Ureter (tissue), 1 donor: ENCODE data around the gene BRD1. TPM values are rescaled to one million over a fixed set of nuclear protein-coding genes. Genes with fewer than 3 reads are reported as not detected.
A peak's percentile ranks its signal among the peaks of the same experiment; 100 is the strongest.
"Not testable (repeated sequence)": the region's sequence is repeated elsewhere in the genome, so short reads cannot be mapped to it uniquely, and the experiment has no call there.

Experiments
- DNase-seq: peaks from one replicate; pipeline ENCODE4 v3.0.0-alpha.2; 2020; ENCODE audit warnings: low spot score
- total RNA-seq: library from RNA; stranded (reverse); gene quantifications from one replicate; pipeline ENCODE4 v1.2.4, GENCODE V29; 2023
- donor health status: DM: yes; HTN: yes; CAD: no.

The BRD1 gene
- total RNA-seq, 1 donor from 2014 or later = 41.5 TPM

- DNase-seq = no peak
Observed at GRCh38 chr22:49769691-49770546, 57.8 kb downstream of the BRD1 start.

GRCh38 chr22:49768951-49769690 lies 58.6 kb downstream of the BRD1 start:
- no peak for DNase-seq

- no peak for DNase-seq
Observed at GRCh38 chr22:49768077-49768910, 59.4 kb downstream of the BRD1 start.

DNA sequence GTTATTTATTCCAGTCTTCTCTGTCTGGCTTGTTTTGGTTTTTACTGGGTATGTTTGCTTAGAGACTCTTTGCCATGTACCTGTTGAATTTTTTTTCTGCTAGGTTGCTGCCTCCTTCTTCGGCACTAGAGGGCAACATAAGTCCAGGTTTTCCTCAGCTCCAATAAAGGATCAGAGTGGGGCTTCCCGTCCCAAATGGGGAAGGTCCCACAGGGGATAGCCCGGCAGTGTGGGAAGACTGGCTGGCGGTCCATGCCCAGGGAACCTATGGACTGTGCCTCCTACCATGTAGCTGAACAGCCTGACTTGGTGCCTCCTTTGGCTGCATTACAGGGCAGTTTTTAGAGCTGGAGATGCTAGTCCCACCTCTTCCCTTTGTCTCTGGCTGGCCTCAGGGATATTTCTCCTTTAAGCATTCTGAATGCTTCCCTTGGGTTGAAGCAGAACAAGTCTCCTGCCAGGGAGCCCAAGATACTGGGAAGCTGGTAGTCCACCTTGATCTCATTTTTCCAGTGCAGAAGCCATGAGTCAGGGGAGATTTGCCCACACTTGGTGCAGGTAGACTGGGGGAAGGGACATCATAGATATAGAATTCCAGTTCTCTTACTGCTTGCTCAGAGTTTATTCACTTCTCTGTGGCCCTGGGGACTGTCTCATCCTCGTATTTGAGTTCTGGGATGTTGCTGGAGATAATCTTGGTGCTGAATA lies 60.2 kb downstream of the BRD1 start:
- DNase-seq = peak; percentile 40

GRCh38 chr22:49765951-49766350 lies 61.7 kb downstream of the BRD1 start:
- DNase-seq = no peak

DNA sequence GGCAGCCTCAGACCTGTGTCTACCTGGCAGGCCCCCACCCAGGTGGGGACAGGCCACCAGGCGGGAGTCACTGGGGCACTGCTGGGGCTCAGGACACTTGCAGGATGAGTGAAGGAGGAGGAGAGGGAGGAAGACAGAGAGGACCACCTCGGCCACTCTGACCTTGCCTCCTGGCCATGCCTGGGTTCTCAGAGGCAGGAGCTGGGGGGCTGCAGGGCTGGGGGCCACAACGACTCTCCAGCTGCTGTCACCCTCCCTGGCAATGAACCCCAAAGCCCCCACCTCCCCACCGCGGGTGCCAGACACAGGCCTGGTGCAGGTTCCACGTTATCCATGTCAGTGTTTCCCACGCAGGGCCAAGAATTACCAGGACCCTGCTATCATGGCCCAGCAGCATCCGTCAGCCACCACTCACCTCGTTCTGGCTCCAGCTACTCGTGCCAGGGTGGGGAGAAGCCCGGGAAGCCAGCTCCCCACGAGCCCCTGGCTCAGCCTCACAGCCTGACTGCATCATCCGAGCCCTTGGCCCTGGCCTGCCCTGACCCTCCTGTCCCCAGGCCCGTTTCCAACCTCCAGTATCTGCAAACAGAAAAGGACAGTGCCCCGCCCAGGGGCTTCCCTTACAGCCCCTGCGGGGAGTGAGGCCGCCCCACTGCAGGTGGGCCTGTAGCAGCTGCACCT lies 62.4 kb downstream of the BRD1 start:
- DNase-seq = peak; percentile 43

- DNase-seq = peak; percentile 40
Observed at GRCh38 chr22:49764127-49764581, 63.5 kb downstream of the BRD1 start.

GRCh38 chr22:49763696-49764095 lies 64.0 kb downstream of the BRD1 start:
- DNase-seq = no peak

- DNase-seq = no peak
Observed at GRCh38 chr22:49763138-49763537, 64.5 kb downstream of the BRD1 start.

DNA sequence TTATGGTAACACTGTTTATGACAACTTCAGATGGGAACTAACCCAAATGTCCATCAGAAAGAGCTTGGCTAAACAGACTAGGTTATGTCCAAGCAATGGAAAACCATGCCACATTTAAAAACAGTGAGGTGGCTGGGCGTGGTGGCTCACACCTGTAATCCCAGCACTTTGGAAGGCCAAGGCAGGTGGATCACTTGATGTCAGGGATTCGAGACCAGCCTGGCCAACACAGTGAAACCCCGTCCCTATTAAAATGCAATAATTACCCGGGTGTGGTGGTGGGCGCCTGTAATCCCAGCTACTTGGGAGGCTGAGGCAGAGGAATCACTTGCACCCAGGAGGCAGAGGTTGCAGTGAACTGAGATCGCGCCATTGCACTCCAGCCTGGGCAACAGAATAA lies 65.1 kb downstream of the BRD1 start:
- DNase-seq = not testable (repeated sequence)

GRCh38 chr22:49761836-49762235 lies 65.8 kb downstream of the BRD1 start:
- DNase-seq = no peak

DNA sequence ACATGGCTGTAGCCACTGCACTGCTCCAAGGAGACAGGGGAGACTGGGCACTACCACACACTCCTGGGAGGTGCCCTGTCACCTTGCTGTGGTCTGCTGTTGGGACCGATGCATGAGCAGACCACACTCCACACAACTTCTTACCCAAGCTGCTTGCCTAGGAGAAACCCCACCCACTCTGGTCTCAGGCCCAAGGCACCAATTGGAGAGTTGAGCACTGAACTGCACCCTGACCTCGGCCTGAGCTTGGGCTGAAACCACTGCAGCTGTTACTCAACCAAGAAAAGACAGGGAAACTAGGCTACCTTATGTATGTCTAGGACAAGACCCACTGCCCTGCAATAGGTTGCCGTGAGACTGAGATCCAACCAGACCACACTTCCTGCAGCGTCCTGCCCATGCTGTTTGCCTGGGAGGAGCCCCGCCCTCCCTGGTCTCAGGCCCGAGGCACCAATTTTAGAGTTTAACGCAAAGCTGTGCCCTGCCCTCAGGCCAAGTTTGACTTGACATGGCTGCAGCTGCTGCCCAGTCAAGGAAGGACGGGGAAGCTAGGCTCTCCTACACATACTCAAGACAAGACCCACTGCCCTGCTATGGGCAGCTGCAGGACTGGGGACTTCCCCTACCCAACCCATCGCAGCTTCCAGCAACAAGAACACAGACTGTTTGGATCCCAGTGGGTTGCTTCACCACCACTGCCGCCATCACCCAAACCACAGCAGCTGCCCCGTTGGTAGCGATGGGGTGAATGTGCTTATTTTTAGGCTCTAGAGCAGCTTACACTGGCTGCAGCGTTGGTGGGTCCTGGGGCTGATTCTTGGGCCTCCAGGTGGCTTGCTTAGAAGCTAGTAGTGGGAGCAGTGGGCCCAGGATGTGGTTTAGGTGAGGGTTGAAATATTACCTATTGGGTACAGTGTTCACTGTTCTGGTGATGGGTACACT lies 66.8 kb downstream of the BRD1 start:
- DNase-seq = peak; percentile 39

DNA sequence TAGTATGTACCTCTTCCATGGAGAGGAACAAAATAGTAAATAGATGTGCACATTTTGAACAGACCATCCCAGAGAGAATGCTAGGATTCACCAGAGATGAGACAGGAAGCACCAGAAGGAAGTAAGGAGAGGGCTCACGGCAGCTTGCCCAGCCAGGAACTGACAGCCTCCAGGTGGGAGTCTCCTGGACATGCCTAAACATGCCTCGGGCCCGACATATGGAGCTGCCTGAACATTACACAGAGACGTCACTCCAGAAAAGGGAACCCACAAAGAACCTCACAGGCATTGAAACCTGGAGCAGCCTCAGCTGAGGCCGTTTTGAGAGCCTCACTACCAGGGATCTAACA lies 67.4 kb downstream of the BRD1 start:
- DNase-seq = no peak

GRCh38 chr22:49756676-49757075 lies 71.0 kb downstream of the BRD1 start:
- DNase-seq = no peak

- no peak for DNase-seq
Observed at GRCh38 chr22:49756201-49756600, 71.5 kb downstream of the BRD1 start.

DNA sequence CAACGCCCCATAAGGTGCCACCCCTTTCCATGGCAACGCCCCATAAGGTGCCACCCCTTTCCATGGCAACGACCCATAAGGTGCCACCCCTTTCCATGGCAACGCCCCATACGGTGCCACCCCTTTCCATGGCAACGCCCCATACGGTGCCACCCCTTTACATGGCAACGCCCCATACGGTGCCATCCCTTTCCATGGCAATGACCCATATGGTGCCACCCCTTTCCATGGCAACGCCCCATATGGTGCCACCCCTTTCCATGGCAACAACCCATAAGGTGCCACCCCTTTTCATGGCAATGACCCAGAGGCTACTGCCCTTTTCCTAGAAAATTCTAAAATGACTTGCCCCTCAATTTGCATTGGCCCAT lies 72.1 kb downstream of the BRD1 start:
- no peak for DNase-seq

GRCh38 chr22:49754696-49755630 lies 72.7 kb downstream of the BRD1 start:
- no peak for DNase-seq

DNA sequence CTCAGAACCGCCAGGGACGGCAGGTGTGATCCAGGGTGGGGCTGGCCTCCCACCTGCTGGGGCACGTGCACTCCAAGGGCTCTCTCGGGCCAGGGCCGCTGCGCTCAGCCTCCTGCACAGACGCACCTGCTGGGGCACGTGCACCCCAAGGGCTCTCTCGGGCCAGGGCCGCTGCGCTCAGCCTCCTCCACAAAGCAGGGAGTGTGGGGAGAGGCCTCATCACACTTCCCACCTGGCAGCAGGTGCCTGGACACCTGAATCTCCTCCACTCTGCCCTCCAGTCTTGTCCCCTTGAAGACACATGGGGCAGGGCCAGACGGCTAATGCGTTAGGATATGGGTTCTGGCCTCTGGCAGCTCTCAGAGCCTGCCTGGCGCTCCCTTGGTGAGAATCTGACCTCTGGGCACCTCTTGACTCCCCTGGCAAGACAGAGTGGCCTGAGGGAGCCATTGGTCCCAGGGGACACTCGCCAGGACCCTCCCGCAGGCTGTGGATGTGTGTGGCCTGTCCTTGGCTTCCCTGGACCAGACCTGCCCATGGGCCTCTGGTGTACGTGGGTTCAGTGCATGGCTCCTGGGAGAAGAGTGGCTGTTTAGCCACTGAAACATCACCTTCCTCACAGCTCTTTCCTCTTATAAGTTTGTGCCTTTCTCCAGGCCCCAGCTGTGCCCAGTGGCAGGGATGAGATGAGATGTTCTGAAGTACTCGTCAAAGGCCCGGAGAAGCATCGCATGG lies 73.5 kb downstream of the BRD1 start:
- DNase-seq = no peak
